PFSK-1 (cell line): Measurements from ENCODE around the gene F7.

Experiments used
- FOXP2 ChIP-seq: optimal IDR thresholded peaks from 2 replicates; pipeline ENCODE3; 2011; ENCODE audit warnings: borderline replicate concordance, control low read depth, inconsistent platforms; ENCODE audit not compliant: insufficient read depth; ENCODE audit errors: extremely low read length, extremely low read depth
- POLR2AphosphoS5 ChIP-seq: IDR thresholded peaks from 2 replicates; pipeline ENCODE4 v1.6.1; 2012; ENCODE audit warnings: low read depth, mild to moderate bottlenecking, control low read depth, low read length, moderate library complexity
- REST ChIP-seq, 2 experiments: IDR thresholded peaks; 2 replicates each; pipeline versions ENCODE4 v1.6.1 to v1.8.0; 2011 to 2012; ENCODE audit warnings: low read depth in 2 of 2, low read length in 2 of 2, control low read depth in 1 of 2, inconsistent platforms in 1 of 2, mild to moderate bottlenecking in 1 of 2, moderate library complexity in 1 of 2; ENCODE audit not compliant: insufficient read depth in 1 of 2
- SIN3A ChIP-seq: IDR thresholded peaks from 2 replicates; pipeline ENCODE4 v1.6.1; 2012; ENCODE audit warnings: mild to moderate bottlenecking, low read length, moderate library complexity, borderline replicate concordance; ENCODE audit not compliant: insufficient read depth
- TAF1 ChIP-seq: IDR thresholded peaks from 2 replicates; pipeline ENCODE4 v1.6.1; 2012; ENCODE audit warnings: low read length, control low read depth, borderline replicate concordance; ENCODE audit not compliant: insufficient read depth

The F7 gene

GRCh38 chr13:113095146-113096051 is 10.2 kb upstream of the F7 start:
- TF ChIP-seq TAF1: no peak
- no peak for TF ChIP-seq POLR2AphosphoS5
- TF ChIP-seq REST (IDR thresholded peaks at IDR 0.05; ENCODE audit: insufficient read depth in 1 of 2, low read depth in 2 of 2, low read length in 2 of 2): no peak
- no peak for TF ChIP-seq FOXP2
- no peak for TF ChIP-seq SIN3A

GRCh38 chr13:113096052-113096744 is 9.4 kb upstream of the F7 start:
- TF ChIP-seq FOXP2 (no peak), REST (IDR thresholded peaks at IDR 0.05; ENCODE audit: insufficient read depth in 1 of 2, low read depth in 2 of 2, low read length in 2 of 2) (no peak), SIN3A (no peak), TAF1 (no peak), POLR2AphosphoS5 (no peak)

GRCh38 chr13:113096745-113097305 is 8.8 kb upstream of the F7 start:
- TF ChIP-seq REST (IDR thresholded peaks at IDR 0.05; ENCODE audit: insufficient read depth in 1 of 2, low read depth in 2 of 2, low read length in 2 of 2) (no peak), POLR2AphosphoS5 (no peak), SIN3A (no peak), FOXP2 (no peak), TAF1 (no peak)

GRCh38 chr13:113097651-113098050 is 7.9 kb upstream of the F7 start:
- no peak for TF ChIP-seq POLR2AphosphoS5
- no peak for TF ChIP-seq REST (IDR thresholded peaks at IDR 0.05; ENCODE audit: insufficient read depth in 1 of 2, low read depth in 2 of 2, low read length in 2 of 2)
- TF ChIP-seq TAF1: no peak
- no peak for TF ChIP-seq SIN3A
- no peak for TF ChIP-seq FOXP2
